Cardiac septum (tissue), 1 donor: ENCODE data around the gene MDM2. TPM values are rescaled to one million over a fixed set of nuclear protein-coding genes. Genes with fewer than 3 reads are reported as not detected.
"Not testable (repeated sequence)": the region's sequence is repeated elsewhere in the genome, so short reads cannot be mapped to it uniquely, and the experiment has no call there.

ENCODE experiments used
- DNase-seq: peaks from one replicate; pipeline ENCODE4 v3.0.0-alpha.2; 2020; ENCODE audit warnings: low spot score
- intact Hi-C: fragments of 100-400 bp; cut with DNase I; formaldehyde crosslinking; loops from one replicate; pipeline ENCODE4 v1.14.0; 2022
- total RNA-seq: library from RNA; stranded (reverse); fragmentation: NEBNext Ultra II Directional; extraction: Animal tissue kit (Norgen Biotek cat#: 25700); gene quantifications from one replicate; pipeline ENCODE4 v1.2.1, GENCODE V29; 2021
- donor health status: DM: no; HTN: no; CAD: no.

MDM2 gene
- total RNA-seq, 1 donor from 2014 or later = 47.9 TPM

DNA sequence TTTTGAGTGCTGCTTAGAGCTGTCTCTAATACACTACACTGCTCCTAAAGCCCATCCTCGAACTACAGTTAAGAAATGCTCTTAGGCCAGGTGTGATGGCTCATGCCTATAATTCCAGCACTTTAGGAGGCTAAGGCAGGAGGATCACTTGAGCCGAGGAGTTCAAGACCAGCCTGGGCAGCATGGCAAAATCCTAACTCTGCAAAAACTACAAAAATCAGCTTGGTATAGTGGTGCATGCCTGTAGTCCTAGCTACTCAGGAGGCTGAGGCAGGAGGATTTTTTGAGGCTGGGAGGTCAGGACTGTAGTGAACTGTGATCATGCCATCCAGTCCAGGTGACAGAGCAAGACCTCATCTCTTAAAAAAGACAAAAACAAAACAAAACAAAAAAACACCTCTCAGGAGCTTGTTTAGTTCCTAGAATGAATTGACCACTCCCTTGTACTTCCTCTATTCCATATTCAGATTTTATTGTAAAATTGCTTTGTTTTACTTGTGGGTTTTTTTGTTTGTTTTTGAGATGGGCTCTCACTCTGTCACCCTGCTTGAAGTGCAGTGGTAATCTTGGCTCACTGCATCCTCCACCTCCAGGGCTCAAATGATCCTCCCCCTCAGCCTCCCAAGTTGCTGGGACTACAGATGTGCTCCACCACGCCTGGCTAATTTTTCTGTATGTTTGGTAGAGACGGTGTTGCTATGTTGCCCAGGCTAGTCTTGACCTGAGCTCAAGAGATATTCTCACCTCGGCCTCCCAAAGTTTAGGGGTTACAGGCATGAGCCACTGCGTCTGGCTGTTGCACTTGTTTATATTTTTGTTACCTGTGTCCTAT lies 13.6 kb downstream of the MDM2 start:
- intact Hi-C loops = no loop called here
- no peak for DNase-seq

DNA sequence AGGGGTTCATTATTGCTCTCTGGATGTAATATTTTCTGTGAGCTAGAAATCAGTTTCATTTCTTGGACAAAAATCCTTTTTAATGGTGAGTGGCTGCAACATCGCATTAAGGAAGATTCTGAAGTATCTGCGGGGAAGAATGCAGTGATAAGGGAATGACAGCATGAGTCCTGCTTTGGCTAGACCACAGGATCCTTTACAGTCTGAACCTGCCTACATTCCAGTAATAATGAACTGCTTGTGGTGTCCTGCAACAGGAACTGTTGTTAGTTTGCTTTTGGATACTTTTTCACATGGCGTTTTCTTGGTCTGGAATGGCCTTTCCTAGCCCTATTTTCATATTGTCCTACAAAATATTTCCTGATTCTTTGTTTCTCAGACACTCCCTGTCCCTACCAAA lies 15.7 kb downstream of the MDM2 start:
- DNase-seq = no peak
- intact Hi-C loops = no loop called here

- intact Hi-C loops = no loop called here
- no peak for DNase-seq
Observed at GRCh38 chr12:68824131-68824530, 16.2 kb downstream of the MDM2 start.

- intact Hi-C loops = no loop called here
- DNase-seq = no peak
Observed at GRCh38 chr12:68824597-68825250, 16.7 kb downstream of the MDM2 start.

DNA sequence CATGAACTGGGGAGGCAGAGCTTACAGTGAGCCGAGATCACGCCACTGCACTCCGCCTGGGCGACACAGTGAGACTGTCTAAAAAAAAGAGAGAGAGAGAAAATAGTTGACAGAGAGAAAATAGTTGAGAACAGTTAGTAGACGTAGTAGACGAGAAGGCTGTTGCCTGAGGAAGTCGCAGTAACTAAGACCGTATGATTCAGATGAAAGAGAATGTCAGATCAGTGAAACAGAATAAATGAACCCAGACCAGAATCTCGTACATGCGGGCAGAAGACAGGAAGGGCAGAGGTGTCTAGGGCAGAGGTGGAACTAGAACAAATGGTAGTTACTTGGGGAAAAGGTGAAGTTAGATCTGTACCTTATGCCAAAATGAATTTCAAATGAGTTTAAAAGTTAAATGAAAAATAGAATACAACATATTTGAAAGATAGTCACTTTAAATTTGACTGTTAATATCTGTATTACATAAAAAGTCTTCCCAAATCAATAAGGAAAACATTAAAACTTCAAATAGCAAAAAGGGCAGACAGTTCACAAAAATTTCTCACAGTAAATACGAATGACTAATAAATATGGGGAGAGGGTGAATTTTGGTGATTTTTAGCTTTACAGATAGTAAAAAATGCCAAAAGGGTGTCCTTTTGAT lies 17.7 kb downstream of the MDM2 start:
- intact Hi-C loops = no loop called here
- DNase-seq = no peak

DNA sequence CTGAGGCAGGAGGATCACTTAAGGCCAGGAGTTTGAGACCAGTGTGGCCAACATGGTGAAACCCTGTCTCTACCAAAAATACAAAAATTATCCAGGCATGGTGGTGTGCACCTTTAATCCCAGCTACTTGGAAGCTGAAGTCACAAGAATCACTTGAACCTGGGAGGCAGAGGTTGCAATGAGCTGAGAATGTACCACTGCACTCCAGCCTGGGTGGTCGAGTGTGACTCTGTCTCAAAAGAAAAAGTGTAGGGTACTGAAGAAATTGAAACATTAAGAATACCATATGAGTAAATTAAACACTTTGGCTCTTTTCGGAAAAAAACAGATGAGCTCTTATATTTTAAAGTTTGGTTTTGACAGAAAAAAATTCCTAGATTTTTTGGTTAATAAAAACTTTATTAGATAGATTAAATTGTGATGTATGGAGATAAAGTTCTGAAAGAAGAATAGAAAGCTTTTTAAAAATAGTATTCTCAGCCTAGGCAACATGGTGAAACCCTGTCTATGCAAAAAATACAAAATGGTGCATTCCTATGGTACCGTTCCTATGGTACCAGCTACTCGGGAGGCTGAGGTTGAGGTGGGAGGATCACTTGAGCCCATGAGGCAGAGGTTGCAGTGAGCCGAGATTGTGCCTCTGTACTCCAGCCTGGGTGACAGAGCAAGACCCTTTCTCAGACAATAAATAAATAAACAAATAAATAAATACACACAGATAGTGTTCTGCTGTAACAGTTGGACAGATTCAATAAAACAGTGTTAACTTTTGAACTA lies 20.1 kb downstream of the MDM2 start:
- DNase-seq = no peak
- intact Hi-C loops = no loop called here

DNA sequence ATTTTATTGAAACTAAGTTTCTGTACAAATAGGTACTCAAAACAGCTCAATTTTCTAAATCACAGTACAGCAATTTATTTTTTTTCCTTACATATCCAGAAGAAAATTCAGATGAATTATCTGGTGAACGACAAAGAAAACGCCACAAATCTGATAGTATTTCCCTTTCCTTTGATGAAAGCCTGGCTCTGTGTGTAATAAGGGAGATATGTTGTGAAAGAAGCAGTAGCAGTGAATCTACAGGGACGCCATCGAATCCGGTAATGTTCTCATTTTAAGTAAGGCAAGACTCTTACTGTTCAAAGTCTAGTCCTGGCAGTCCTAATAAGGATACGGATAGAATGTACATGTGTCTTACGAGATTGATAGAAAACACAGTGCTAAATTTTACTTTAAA lies 20.7 kb downstream of the MDM2 start:
- DNase-seq = no peak
- intact Hi-C loops = no loop called here

DNA sequence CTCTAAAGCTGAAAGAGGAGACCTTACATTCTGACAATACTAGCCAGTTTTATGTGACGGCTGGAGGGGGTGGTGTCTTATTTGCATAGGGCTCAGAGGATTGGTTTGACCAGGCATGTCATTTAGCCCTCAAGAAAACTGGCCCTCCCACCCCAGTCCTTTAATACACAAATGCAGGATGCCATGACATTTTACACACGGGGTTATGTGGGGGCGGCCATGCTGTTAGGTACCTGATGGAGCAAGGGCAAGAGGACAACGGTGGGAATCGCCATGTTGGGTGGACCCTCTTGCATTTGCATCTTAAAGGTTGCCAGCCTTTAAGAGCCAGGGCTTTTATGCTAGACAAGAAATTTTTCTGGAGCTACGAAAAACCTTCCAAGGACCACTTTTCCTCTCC lies 23.3 kb downstream of the MDM2 start:
- intact Hi-C loops = no loop called here
- no peak for DNase-seq

GRCh38 chr12:68831751-68832503 lies 23.9 kb downstream of the MDM2 start:
- DNase-seq = no peak
- intact Hi-C loops = no loop called here

- intact Hi-C loops = no loop called here
- no peak for DNase-seq
Observed at GRCh38 chr12:68832504-68832867, 24.5 kb downstream of the MDM2 start.

- intact Hi-C loops = no loop called here
- DNase-seq = no peak
Observed at GRCh38 chr12:68833508-68833907, 25.5 kb downstream of the MDM2 start.

DNA sequence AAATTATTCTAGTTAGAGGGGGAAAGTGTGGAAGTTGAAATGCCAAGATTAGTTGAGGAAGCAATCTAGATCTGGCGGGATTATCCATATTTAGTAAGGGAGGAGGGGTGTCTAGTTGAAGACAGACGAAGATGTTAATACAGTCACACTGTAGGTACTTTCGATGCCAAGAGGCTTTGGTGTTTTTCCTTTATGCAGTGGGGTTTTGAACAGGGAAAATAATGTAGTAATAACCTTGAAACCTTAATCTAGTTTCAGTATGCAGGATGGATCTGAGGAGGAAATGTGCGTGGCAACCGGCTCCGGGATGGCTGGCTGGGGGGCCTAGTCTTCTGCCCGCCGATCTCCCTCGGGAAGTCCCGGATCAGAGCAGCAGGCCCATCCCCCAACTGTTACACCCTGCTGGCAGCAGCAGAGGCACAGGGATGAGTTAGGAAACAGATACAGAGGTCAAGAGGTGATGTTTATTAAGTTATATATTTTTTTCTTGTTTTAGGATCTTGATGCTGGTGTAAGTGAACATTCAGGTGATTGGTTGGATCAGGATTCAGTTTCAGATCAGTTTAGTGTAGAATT lies 27.4 kb downstream of the MDM2 start:
- intact Hi-C loops = no loop called here
- DNase-seq = no peak

DNA sequence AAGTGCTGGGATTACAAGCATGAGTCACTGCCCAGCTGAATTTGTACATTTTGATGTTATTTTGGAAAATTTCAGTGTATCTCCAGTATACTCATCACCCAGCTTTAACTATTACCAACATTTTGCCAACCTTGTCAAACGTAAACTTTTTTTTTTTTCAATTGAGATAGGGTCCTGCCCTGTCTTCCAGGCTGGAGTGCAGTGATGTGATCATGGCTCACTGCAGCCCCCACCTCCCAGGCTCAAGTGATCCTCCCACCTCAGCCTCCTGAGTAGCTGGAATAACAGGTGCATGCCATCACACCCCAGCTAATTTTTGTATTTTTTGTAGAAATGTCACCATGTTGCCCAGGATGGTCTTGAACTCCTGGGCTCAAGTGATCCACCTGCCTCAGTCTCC lies 29.2 kb downstream of the MDM2 start:
- intact Hi-C loops = no loop called here
- no peak for DNase-seq

DNA sequence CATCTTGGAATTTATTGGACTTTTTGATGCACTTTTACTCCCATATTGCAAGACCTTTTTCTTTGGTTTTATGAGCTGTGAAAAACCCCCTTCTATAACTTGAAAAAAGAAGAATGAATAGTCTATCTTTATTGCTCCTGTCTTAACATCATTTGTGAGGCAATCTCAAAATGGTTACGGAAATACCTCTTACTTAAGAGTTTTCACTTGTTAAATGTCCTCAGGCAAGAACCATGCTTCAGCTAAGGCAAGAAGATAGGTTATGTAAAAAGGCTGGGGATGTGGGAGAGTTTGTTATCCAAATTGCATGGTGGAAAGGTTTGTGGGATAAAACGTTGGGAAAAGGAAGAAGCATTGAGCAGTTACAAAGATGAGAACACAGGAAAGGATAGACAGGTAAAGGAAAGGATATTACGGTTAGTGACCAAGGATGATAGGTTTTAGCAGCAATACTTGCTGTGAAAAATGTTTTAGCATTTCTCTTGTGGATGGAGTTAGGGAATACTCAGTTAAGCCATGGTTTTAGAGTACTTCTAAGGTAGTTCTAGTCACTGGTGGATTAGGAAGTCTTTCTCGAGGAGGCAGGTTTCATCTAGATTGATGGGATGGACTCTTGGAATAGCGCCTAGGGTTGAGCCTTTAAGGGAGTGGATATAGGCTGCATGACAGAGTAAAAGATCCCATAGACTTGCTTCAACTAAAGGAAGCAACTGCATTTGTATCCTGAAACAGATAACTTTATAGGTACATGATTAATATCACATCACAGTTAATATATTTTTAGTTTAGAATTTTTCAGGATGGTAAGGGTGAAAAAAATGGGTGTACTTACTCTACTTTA lies 30.3 kb downstream of the MDM2 start:
- DNase-seq = no peak
- intact Hi-C loops = no loop called here

DNA sequence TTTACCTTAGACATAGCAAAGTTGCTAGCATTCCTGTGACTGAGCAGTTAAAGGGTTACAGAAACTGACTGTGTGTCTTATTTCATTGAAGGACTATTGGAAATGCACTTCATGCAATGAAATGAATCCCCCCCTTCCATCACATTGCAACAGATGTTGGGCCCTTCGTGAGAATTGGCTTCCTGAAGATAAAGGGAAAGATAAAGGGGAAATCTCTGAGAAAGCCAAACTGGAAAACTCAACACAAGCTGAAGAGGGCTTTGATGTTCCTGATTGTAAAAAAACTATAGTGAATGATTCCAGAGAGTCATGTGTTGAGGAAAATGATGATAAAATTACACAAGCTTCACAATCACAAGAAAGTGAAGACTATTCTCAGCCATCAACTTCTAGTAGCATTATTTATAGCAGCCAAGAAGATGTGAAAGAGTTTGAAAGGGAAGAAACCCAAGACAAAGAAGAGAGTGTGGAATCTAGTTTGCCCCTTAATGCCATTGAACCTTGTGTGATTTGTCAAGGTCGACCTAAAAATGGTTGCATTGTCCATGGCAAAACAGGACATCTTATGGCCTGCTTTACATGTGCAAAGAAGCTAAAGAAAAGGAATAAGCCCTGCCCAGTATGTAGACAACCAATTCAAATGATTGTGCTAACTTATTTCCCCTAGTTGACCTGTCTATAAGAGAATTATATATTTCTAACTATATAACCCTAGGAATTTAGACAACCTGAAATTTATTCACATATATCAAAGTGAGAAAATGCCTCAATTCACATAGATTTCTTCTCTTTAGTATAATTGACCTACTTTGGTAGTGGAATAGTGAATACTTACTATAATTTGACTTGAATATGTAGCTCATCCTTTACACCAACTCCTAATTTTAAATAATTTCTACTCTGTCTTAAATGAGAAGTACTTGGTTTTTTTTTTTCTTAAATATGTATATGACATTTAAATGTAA lies 31.5 kb downstream of the MDM2 start:
- intact Hi-C loops = no loop called here
- no peak for DNase-seq

DNA sequence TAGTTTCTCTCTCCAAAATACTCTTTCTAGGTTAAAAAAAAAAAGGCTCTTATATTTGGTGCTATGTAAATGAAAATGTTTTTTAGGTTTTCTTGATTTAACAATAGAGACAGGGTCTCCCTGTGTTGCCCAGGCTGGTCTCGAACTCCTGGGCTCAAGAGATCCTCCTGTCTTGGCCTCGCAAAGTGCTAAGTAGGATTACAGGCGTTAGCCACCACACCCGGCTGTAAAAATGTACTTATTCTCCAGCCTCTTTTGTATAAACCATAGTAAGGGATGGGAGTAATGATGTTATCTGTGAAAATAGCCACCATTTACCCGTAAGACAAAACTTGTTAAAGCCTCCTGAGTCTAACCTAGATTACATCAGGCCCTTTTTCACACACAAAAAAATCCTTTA lies 33.2 kb downstream of the MDM2 start:
- DNase-seq, intact Hi-C loops: not testable (repeated sequence)

GRCh38 chr12:68841717-68842116 lies 33.7 kb downstream of the MDM2 start:
- DNase-seq = no peak
- intact Hi-C loops = no loop called here
